NCI-H1694 treated with DMSO at 0.1 percent for 48 hours (cell line): ENCODE data around the gene LAMB1.

ENCODE experiments used
- DNase-seq: peaks from one replicate; lab custom pipeline; 2025; lab: John Stamatoyannopoulos, UW

The LAMB1 gene

GRCh38 chr7:108017776-108018151, 14.8 kb upstream of the LAMB1 start:
- no peak for DNase-seq

GRCh38 chr7:108016841-108017775, 14.1 kb upstream of the LAMB1 start:
- peak; percentile 65 for DNase-seq

GRCh38 chr7:108015740-108016139, 12.8 kb upstream of the LAMB1 start:
- DNase-seq: no peak

GRCh38 chr7:108014747-108015682, 12.1 kb upstream of the LAMB1 start:
- no peak for DNase-seq

- DNase-seq: no peak
Measured at GRCh38 chr7:108014215-108014614, 11.3 kb upstream of the LAMB1 start.

GRCh38 chr7:108012499-108013430, 9.8 kb upstream of the LAMB1 start:
- DNase-seq: no peak

GRCh38 chr7:108010377-108010776, 7.4 kb upstream of the LAMB1 start:
- DNase-seq: no peak

- no peak for DNase-seq
Measured at GRCh38 chr7:108009873-108010272, 6.9 kb upstream of the LAMB1 start.

- no peak for DNase-seq
Measured at GRCh38 chr7:108008827-108009226, 5.9 kb upstream of the LAMB1 start.

GRCh38 chr7:108008240-108008639, 5.3 kb upstream of the LAMB1 start:
- DNase-seq: no peak

- peak; percentile 28 for DNase-seq
Measured at GRCh38 chr7:108007762-108008161, 4.8 kb upstream of the LAMB1 start.

- DNase-seq: no peak
Measured at GRCh38 chr7:108007261-108007660, 4.3 kb upstream of the LAMB1 start.

- DNase-seq: no peak
Measured at GRCh38 chr7:108004220-108005142, 1.5 kb upstream of the LAMB1 start.

- no peak for DNase-seq
Measured at GRCh38 chr7:108003599-108003935, 606 bp upstream of the LAMB1 start.

GRCh38 chr7:108001764-108002725, 916 bp downstream of the LAMB1 start:
- peak; percentile 74 for DNase-seq

- DNase-seq: no peak
Measured at GRCh38 chr7:108000875-108001763, 1.8 kb downstream of the LAMB1 start.

GRCh38 chr7:107999779-108000560, 3.0 kb downstream of the LAMB1 start:
- DNase-seq: no peak
